PC-3 (cell line): ENCODE measurements around the gene TRABD2B.

Experiments used
- CTCF ChIP-seq: fragments of 300-600 bp; sonication (generic); conservative IDR thresholded peaks from 2 replicates; pipeline ENCODE4 v1.5.1; 2017; ENCODE audit warnings: antibody characterized with exemption, low read depth, mild to moderate bottlenecking, low read length
- EZH2 ChIP-seq: fragments of 300-600 bp; sonication (generic); IDR thresholded peaks from one replicate; pipeline ENCODE4 v1.6.1; 2017; ENCODE audit warnings: antibody characterized with exemption, mild to moderate bottlenecking, low read length; ENCODE audit not compliant: unreplicated experiment

- TF ChIP-seq CTCF: no peak
- no peak for TF ChIP-seq EZH2
Observed at GRCh38 chr1:48001696-48002095, 4.5 kb upstream of the TRABD2B start.
